Liver (tissue), 3 donors: ENCODE results near the gene DYRK1A.

Experiments used
- MAX ChIP-seq: IDR thresholded peaks from 2 replicates; pipeline ENCODE4 v1.6.1; 2016; ENCODE audit warnings: antibody characterized with exemption
- SP1 ChIP-seq: IDR thresholded peaks from 2 replicates; pipeline ENCODE4 v1.6.1; 2018; ENCODE audit warnings: antibody characterized with exemption, mild to moderate bottlenecking
- TF ChIP-seq, protein P1 (sequence below): fragments of 150-350 bp; IDR thresholded peaks from 2 replicates; pipeline ENCODE4 v1.5.1; 2017; ENCODE audit warnings: improper control_type of control experiment, low read depth, low read length; ENCODE audit not compliant: missing input control
- donor health status: healthy.
- donor health status: healthy.

DNA sequence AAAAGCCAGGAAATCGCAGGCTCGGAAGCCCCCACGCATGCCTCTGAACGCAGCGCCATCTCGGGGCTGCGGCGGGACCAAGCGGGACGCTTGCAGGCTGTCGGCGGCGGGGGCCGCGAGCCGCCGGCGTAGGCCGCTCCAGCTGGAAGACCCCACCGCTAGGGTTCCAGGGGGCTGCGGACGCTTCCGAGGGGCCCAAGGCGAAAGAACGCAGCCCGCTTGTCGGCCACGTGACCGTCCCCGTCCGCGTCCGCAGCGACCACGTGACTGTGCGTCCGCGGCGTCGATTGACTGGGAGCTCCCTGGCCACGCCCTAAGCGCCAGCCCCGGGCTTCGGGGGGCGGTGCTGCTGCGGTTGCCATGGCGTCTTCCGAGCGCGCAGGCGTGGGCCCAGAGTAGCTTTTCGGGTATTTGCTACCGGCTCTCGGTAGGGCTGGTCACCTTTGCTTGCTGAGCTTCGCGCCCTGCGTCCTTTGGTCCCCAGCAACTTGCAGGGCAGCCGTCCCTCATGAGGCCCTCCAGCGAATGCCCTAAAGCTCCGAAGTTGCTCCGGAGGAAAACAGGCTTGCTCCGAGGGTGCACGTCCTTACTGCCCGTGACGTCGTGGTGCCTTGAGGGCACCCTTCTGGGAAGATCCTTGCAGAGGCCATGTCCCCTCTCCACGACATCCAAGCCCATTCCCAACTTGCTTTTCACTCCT is 197.2 kb downstream of the DYRK1A start:
- TF ChIP-seq, protein P1, sequence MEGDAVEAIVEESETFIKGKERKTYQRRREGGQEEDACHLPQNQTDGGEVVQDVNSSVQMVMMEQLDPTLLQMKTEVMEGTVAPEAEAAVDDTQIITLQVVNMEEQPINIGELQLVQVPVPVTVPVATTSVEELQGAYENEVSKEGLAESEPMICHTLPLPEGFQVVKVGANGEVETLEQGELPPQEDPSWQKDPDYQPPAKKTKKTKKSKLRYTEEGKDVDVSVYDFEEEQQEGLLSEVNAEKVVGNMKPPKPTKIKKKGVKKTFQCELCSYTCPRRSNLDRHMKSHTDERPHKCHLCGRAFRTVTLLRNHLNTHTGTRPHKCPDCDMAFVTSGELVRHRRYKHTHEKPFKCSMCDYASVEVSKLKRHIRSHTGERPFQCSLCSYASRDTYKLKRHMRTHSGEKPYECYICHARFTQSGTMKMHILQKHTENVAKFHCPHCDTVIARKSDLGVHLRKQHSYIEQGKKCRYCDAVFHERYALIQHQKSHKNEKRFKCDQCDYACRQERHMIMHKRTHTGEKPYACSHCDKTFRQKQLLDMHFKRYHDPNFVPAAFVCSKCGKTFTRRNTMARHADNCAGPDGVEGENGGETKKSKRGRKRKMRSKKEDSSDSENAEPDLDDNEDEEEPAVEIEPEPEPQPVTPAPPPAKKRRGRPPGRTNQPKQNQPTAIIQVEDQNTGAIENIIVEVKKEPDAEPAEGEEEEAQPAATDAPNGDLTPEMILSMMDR: peak; percentile 6
- TF ChIP-seq SP1: peak; percentile 43
- no peak for TF ChIP-seq MAX
